Nephron (organoid): Measurements from ENCODE around the gene PLXNB1.

Experiments used
- H3K27ac Mint-ChIP-seq, 3 experiments: 2 replicates each; pipeline ENCODE4 v1.8.0; 2020; ENCODE audit warnings: mixed read lengths in 3 of 3, mild to moderate bottlenecking in 2 of 3, moderate library complexity in 1 of 3
- H3K27me3 Mint-ChIP-seq: 2 replicates; pipeline ENCODE4 v1.8.0; 2021; ENCODE audit warnings: low read depth, mild to moderate bottlenecking, moderate library complexity, mixed read lengths
- H3K36me3 Mint-ChIP-seq: 2 replicates; pipeline ENCODE4 v1.8.0; 2020; ENCODE audit warnings: low read depth, mixed read lengths
- H3K4me1 Mint-ChIP-seq: 2 replicates; pipeline ENCODE4 v1.8.0; 2020; ENCODE audit warnings: mixed read lengths
- H3K4me3 Mint-ChIP-seq, 3 experiments: 2 replicates each; pipeline ENCODE4 v1.8.0; 2020; ENCODE audit warnings: mild to moderate bottlenecking in 3 of 3, mixed read lengths in 3 of 3, moderate library complexity in 2 of 3
- H3K9me3 Mint-ChIP-seq: 2 replicates; pipeline ENCODE4 v1.8.0; 2020; ENCODE audit warnings: mixed read lengths
- TF ChIP-seq, protein P1 (sequence below), 3 experiments: fragments of 200-600 bp; sonication (generic); IDR thresholded peaks; one replicate each; pipeline ENCODE4 v1.5.0; 2021; ENCODE audit warnings: antibody characterized with exemption in 3 of 3; ENCODE audit not compliant: unreplicated experiment in 3 of 3

PLXNB1 gene

GRCh38 chr3:48409291-48410201 lies 20.3 kb downstream of the PLXNB1 start:
- Mint-ChIP-seq H3K27me3 (no peaks in the 10 kb centered on the region), H3K27ac (no peak overlapping the region), H3K36me3 (peaks cover 51% of the 10 kb centered on the region), H3K4me3 (no peak overlapping the region), H3K9me3 (no peaks in the 10 kb centered on the region), H3K4me1 (no peaks in the 10 kb centered on the region)
- TF ChIP-seq, protein P1, sequence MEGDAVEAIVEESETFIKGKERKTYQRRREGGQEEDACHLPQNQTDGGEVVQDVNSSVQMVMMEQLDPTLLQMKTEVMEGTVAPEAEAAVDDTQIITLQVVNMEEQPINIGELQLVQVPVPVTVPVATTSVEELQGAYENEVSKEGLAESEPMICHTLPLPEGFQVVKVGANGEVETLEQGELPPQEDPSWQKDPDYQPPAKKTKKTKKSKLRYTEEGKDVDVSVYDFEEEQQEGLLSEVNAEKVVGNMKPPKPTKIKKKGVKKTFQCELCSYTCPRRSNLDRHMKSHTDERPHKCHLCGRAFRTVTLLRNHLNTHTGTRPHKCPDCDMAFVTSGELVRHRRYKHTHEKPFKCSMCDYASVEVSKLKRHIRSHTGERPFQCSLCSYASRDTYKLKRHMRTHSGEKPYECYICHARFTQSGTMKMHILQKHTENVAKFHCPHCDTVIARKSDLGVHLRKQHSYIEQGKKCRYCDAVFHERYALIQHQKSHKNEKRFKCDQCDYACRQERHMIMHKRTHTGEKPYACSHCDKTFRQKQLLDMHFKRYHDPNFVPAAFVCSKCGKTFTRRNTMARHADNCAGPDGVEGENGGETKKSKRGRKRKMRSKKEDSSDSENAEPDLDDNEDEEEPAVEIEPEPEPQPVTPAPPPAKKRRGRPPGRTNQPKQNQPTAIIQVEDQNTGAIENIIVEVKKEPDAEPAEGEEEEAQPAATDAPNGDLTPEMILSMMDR (IDR thresholded peaks at IDR 0.05; ENCODE audit: unreplicated experiment in 3 of 3) = no peak

DNA sequence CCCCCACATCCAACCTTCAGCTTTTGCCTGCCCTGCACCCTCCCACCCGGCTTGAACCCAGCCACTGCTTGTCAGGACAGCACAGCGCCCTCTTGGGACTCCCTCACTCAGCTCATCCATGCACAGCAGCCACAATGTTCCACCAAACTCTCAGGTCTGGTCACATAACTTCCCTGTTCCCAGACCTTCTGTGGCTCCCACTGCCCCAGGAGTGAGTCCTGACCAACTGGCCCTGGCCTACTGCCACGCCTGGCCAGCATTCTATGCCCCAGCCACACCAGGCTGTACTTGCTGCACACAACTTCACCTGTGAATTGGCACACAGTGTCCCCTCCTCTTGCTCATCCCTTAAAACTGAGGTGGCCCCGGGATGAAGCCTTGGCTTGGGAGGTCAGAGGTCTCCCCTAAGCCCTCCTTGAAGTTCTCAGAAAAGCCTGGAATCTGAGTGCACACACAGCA lies 21.0 kb downstream of the PLXNB1 start:
- H3K36me3 Mint-ChIP-seq = peaks cover 46% of the 10 kb centered on the region
- no peak overlapping the region for H3K27ac Mint-ChIP-seq
- H3K4me3 Mint-ChIP-seq = no peak overlapping the region
- TF ChIP-seq, protein P1 (IDR thresholded peaks at IDR 0.05; ENCODE audit: unreplicated experiment in 3 of 3) = no peak
- no peaks in the 10 kb centered on the region for H3K4me1 Mint-ChIP-seq
- H3K27me3 Mint-ChIP-seq = no peaks in the 10 kb centered on the region
- no peaks in the 10 kb centered on the region for H3K9me3 Mint-ChIP-seq

DNA sequence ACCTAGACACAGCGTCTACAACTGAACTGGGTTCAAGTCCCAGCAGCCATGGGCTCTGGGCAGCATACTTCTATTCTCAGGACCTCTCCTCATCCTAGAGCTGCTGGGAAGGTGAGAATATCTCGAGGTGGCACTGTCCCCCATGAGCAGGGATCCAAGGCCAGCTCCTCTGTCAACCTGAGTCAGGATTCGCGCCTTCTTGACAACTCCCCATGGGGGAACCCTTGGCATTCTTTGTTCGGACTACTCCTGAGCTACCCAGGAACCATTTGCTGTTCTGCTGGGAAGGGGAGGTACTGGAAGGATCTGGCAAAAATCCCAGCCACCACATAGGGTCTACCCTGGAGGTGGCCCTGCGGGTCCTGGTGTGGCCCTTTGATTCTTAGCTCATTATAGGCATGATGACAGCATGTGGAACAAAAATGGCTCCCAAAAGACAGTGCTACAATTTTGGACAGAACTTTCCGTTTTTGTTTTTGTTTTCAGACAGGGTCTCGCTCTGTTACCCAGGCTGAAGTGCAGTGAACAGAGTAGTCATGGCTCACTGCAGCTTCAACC lies 22.3 kb downstream of the PLXNB1 start:
- no peak overlapping the region for H3K27ac Mint-ChIP-seq
- no peaks in the 10 kb centered on the region for H3K27me3 Mint-ChIP-seq
- peaks cover 39% of the 10 kb centered on the region for H3K36me3 Mint-ChIP-seq
- no peak overlapping the region for H3K4me3 Mint-ChIP-seq
- H3K9me3 Mint-ChIP-seq = no peaks in the 10 kb centered on the region
- TF ChIP-seq, protein P1 (IDR thresholded peaks at IDR 0.05; ENCODE audit: unreplicated experiment in 3 of 3) = no peak
- no peaks in the 10 kb centered on the region for H3K4me1 Mint-ChIP-seq

DNA sequence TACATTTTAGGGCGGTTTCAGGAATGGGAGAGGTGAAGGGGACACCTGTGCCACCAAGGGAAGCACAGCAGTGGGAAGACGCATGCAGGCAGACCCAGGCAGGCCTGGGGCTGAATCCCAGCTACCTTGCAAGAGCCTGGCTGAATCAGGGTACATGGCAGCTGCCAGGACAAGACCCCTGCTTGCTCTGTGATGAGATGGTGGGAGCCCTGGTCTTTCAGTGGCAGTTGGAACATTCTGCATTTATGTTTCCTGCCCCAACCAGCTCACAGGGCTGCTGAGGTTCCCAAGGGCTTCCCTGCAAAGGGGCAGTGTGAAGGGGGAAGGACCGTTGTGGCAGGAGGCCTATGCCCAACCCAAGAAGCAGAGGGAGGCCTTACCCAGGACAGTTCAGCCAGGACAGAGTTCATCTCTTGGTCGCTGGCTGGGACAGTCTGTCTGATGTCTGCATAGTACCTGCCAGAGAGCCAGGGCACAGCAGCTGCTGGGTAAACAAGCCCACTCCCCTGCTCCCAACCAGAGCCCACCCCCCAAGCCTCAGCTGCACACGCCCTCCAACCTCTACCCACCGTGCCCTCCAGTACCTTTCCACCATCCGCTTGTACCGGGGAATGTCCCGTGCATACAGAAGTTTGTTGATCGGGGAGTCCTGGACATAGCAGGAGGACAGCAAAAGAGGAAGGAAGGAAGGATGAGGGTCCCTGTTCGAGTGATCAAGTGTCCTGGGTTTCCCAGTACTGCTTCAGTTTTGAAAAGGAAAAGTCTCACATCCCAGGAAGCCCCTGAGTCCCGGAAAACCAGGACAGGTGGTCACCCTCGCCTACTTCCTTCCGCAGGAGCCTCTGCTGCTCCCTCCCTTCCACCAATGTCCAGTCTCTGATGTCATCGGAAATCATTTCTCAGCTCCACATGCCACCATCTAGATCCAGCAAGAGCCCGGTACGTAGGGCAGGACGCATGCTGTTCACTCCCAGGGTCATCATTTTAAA lies 23.1 kb downstream of the PLXNB1 start:
- Mint-ChIP-seq H3K9me3 (no peaks in the 10 kb centered on the region), H3K27ac (no peak overlapping the region), H3K4me3 (no peak overlapping the region), H3K36me3 (peaks cover 37% of the 10 kb centered on the region), H3K4me1 (no peaks in the 10 kb centered on the region), H3K27me3 (no peaks in the 10 kb centered on the region)
- TF ChIP-seq, protein P1 (IDR thresholded peaks at IDR 0.05; ENCODE audit: unreplicated experiment in 3 of 3) = no peak

DNA sequence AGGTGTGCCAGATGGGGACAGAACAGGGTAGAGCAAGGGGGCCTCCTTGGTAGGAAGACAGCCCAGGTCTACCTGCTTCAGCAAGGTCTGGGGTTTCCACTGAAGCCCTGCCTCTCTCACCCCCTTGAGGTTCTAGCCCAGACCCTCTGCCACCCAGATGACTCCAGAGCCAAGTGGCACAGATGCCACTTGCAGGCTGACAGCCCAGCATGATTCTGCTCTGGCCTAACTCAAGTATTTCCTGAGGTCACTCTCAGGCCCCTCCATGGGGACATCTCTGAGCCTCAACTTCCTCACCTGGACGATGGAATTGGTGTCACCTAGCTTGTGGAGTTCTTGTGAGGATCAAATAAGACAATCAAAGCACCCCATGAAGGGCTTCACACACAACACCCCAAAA lies 23.9 kb downstream of the PLXNB1 start:
- no peaks in the 10 kb centered on the region for H3K9me3 Mint-ChIP-seq
- H3K36me3 Mint-ChIP-seq = peaks cover 36% of the 10 kb centered on the region
- no peak overlapping the region for H3K4me3 Mint-ChIP-seq
- no peaks in the 10 kb centered on the region for H3K27me3 Mint-ChIP-seq
- H3K27ac Mint-ChIP-seq = no peak overlapping the region
- H3K4me1 Mint-ChIP-seq = no peaks in the 10 kb centered on the region
- TF ChIP-seq, protein P1 (IDR thresholded peaks at IDR 0.05; ENCODE audit: unreplicated experiment in 3 of 3) = no peak
